HL-60 (cell line): ENCODE measurements around the gene KRT9.

Experiments used
- DNase-seq, 2 experiments: peaks; one replicate each; pipeline ENCODE4 v3.0.0-alpha.2; 2010 to 2020; ENCODE audit warnings: low read depth in 1 of 2, low spot score in 1 of 2
- H3K27ac ChIP-seq: fragments of 250-450 bp; sonication (Bioruptor Pico); replicated peaks from 2 replicates; pipeline ENCODE4 v1.5.1; 2020; ENCODE audit warnings: mild to moderate bottlenecking, moderate library complexity
- H3K27me3 ChIP-seq: fragments of 250-450 bp; sonication (Bioruptor Pico); 2 replicates; pipeline ENCODE4 v1.5.1; 2021; ENCODE audit warnings: mild to moderate bottlenecking, moderate library complexity; ENCODE audit not compliant: insufficient read depth, poor library complexity, severe bottlenecking
- H3K4me3 ChIP-seq: replicated peaks from 2 replicates; pipeline ENCODE4 v1.5.1; 2011; ENCODE audit warnings: mild to moderate bottlenecking, control low read depth, low read length; ENCODE audit not compliant: insufficient read depth
- CTCF ChIP-seq: IDR thresholded peaks from one replicate; pipeline ENCODE4 v1.5.1; 2011; ENCODE audit warnings: low read length, control low read depth, inconsistent platforms; ENCODE audit not compliant: insufficient read depth
- GABPA ChIP-seq: IDR thresholded peaks from 2 replicates; pipeline ENCODE4 v1.6.1; 2012; ENCODE audit warnings: low read depth
- POLR2AphosphoS5 ChIP-seq: IDR thresholded peaks from 2 replicates; pipeline ENCODE4 v1.6.1; 2012; ENCODE audit warnings: low read depth
- REST ChIP-seq: IDR thresholded peaks from 2 replicates; pipeline ENCODE4 v1.6.1; 2012; ENCODE audit warnings: low read depth; ENCODE audit not compliant: insufficient replicate concordance
- SPI1 ChIP-seq: IDR thresholded peaks from 2 replicates; pipeline ENCODE4 v1.6.1; 2012; ENCODE audit warnings: low read depth, mild to moderate bottlenecking, borderline replicate concordance

The KRT9 gene

DNA sequence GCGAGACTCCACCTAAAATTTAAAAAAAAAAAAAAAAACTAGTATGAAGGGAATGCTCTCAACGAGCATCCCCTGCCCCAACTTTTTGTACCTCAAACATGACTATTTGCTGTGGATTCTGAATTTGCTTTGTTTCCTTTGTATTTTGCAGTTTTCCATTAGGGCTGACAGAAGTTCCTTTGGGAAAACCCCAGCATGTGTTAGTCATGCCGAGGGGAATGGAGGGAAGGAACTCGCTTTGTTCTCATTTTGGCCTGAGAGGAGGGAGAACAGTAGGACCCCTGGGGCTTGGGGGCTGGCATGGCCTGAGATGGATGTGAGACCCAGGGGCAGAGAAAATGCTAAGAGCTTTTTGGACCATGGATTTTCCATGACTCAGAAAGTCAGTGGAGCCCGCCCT is 20.5 kb downstream of the KRT9 start:
- no peak for DNase-seq
- TF ChIP-seq SPI1: no peak
- no peak for TF ChIP-seq POLR2AphosphoS5
- no peak for TF ChIP-seq CTCF
- no peak for TF ChIP-seq GABPA
- no peak for TF ChIP-seq REST
- no peaks in the 10 kb centered on the region for H3K27me3 ChIP-seq
- no peak overlapping the region for H3K4me3 ChIP-seq
- H3K27ac ChIP-seq: no peak overlapping the region

DNA sequence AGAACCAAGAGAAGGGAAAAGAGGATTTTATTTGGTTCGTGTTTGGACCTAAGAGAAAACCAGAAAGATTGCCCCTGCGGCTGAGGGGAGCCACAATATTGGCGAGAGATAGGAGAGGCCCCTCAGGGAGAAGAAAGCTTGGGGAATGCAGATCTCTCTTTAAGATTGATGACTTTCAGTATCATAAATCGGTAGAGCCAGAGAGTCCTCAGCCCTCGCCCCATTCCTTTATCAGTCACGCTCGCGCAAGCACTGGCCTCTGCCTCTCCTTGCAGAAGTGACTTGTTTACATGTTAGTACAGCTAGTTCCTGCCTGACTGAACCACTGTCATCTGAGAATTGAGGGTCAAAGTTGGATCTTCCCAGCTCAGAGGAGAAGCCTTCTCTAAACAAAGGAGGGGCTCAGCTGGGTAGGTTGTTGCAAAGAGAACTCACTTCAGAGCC is 22.2 kb downstream of the KRT9 start:
- Histone ChIP-seq H3K4me3 (no peak overlapping the region), H3K27me3 (no peaks in the 10 kb centered on the region), H3K27ac (no peak overlapping the region)
- TF ChIP-seq SPI1 (no peak), GABPA (no peak), REST (no peak), CTCF (no peak), POLR2AphosphoS5 (no peak)
- no peak for DNase-seq

- TF ChIP-seq REST (no peak), CTCF (peak; percentile 96), GABPA (no peak)
- peak; percentile 54 to 75 for DNase-seq
- Histone ChIP-seq H3K4me3 (no peak overlapping the region), H3K27ac (no peak overlapping the region), H3K27me3 (no peaks in the 10 kb centered on the region)
Measured at GRCh38 chr17:41548844-41549595, 22.8 kb downstream of the KRT9 start.
